SHP77 (cell line): Measurements from ENCODE around the gene THTPA.

Source experiments
- DNase-seq, 2 experiments: peaks; one replicate each; lab custom pipeline; 2025; lab: John Stamatoyannopoulos, UW

THTPA gene

GRCh38 chr14:23555882-23556699, at the start of gene THTPA:
TSS of gene THTPA (plus strand) at chr14:23556271. CDS start at chr14:23556758, 487 bp downstream.
- peak; percentile 97 to 98 for DNase-seq

GRCh38 chr14:23512156-23512555, 43.9 kb upstream of the THTPA start:
- DNase-seq = peak; percentile 78 to 83

GRCh38 chr14:23513005-23513817, 42.9 kb upstream of the THTPA start:
- DNase-seq = peak; percentile 19 to 58

- no peak for DNase-seq
Measured at GRCh38 chr14:23513818-23514643, 42.0 kb upstream of the THTPA start.

- no peak for DNase-seq
Measured at GRCh38 chr14:23514644-23514957, 41.5 kb upstream of the THTPA start.

GRCh38 chr14:23517650-23518326, 38.3 kb upstream of the THTPA start:
- no peak for DNase-seq

GRCh38 chr14:23518709-23519108, 37.4 kb upstream of the THTPA start:
- no peak for DNase-seq

- DNase-seq = no peak
Measured at GRCh38 chr14:23520899-23521533, 35.1 kb upstream of the THTPA start.

- no peak for DNase-seq
Measured at GRCh38 chr14:23521785-23522640, 34.1 kb upstream of the THTPA start.

GRCh38 chr14:23522643-23523198, 33.4 kb upstream of the THTPA start:
- no peak for DNase-seq

GRCh38 chr14:23523229-23524016, 32.6 kb upstream of the THTPA start:
- DNase-seq = no peak

GRCh38 chr14:23524954-23525353, 31.1 kb upstream of the THTPA start:
- DNase-seq = no peak

GRCh38 chr14:23525611-23526010, 30.5 kb upstream of the THTPA start:
- DNase-seq = no peak

- no peak for DNase-seq
Measured at GRCh38 chr14:23528555-23528954, 27.5 kb upstream of the THTPA start.

- DNase-seq = no peak
Measured at GRCh38 chr14:23529016-23529415, 27.1 kb upstream of the THTPA start.

- no peak for DNase-seq
Measured at GRCh38 chr14:23530375-23531055, 25.6 kb upstream of the THTPA start.

- no peak for DNase-seq
Measured at GRCh38 chr14:23531391-23531790, 24.7 kb upstream of the THTPA start.

GRCh38 chr14:23532658-23533057, 23.4 kb upstream of the THTPA start:
- no peak for DNase-seq
